Activated T-cell treated with anti-CD3 and anti-CD28 coated beads, Interleukin-2, amount 50 U/mL, for 72 hours (primary cell): ENCODE measurements around the gene TFDP2. TPM values are rescaled to one million over a fixed set of nuclear protein-coding genes. Genes with fewer than 3 reads are reported as not detected.

Source experiments
- ATAC-seq, 2 donors: fragments of 150-1000 bp; cut with Tn5 transposase; replicated peaks in 1 of 2; 2 replicates each; pipeline ENCODE4 v1.10.0; 2021; ENCODE audit warnings: moderate library complexity in 2 of 2, mild to moderate bottlenecking in 1 of 2
- DNase-seq, 2 donors: peaks; one replicate each; pipeline ENCODE4 v3.0.0; 2021 to 2022; ENCODE audit warnings: mixed read lengths in 1 of 2
- H3K27ac Mint-ChIP-seq: one replicate; pipeline ENCODE4 v1.8.0; 2022; ENCODE audit warnings: mild to moderate bottlenecking, moderate library complexity, mixed read lengths
- H3K27me3 Mint-ChIP-seq: one replicate; pipeline ENCODE4 v1.8.0; 2022; ENCODE audit warnings: low read depth, mixed read lengths
- H3K36me3 Mint-ChIP-seq, 2 donors: one replicate each; pipeline ENCODE4 v1.8.0; 2022; ENCODE audit warnings: mixed read lengths in 2 of 2, mild to moderate bottlenecking in 1 of 2; ENCODE audit not compliant: insufficient read depth in 2 of 2
- H3K4me1 Mint-ChIP-seq: one replicate; pipeline ENCODE4 v1.8.0; 2022; ENCODE audit warnings: low read depth, mixed read lengths
- H3K4me3 Mint-ChIP-seq, 2 donors: one replicate each; pipeline ENCODE4 v1.8.0; 2022; ENCODE audit warnings: mild to moderate bottlenecking in 2 of 2, mixed read lengths in 2 of 2, moderate library complexity in 2 of 2
- H3K9me3 Mint-ChIP-seq, 2 donors: one replicate each; pipeline ENCODE4 v1.8.0; 2022; ENCODE audit warnings: mixed read lengths in 2 of 2
- total RNA-seq, 2 donors: library from RNA; stranded (reverse); gene quantifications; one replicate each; pipeline ENCODE4 v1.2.3, GENCODE V29; 2022

TFDP2 gene
- total RNA-seq, 2 donors from 2014 or later: 52.6 to 55.8 TPM

- Mint-ChIP-seq H3K27me3 (no peaks in the 10 kb centered on the region), H3K4me3 (no peak overlapping the region), H3K4me1 (peaks cover 13% of the 10 kb centered on the region), H3K27ac (no peak overlapping the region), H3K9me3 (no peaks in the 10 kb centered on the region), H3K36me3 (peaks cover 0 to 2% of the 10 kb centered on the region in 2 donors)
- ATAC-seq (no peak), DNase-seq (no peak)
Measured at GRCh38 chr3:141952611-141953010, 196.7 kb downstream of the TFDP2 start.

GRCh38 chr3:141950572-141951493 is 198.5 kb downstream of the TFDP2 start:
- Mint-ChIP-seq H3K27ac (no peak overlapping the region), H3K36me3 (peaks cover 0 to 2% of the 10 kb centered on the region in 2 donors), H3K4me3 (no peak overlapping the region), H3K9me3 (no peaks in the 10 kb centered on the region), H3K4me1 (peaks cover 13% of the 10 kb centered on the region), H3K27me3 (no peaks in the 10 kb centered on the region)
- no peak for DNase-seq
- ATAC-seq: no peak

- no peaks in the 10 kb centered on the region for H3K9me3 Mint-ChIP-seq
- no peak overlapping the region for H3K27ac Mint-ChIP-seq
- DNase-seq (no peak), ATAC-seq (peak; percentile 62 to 77)
- H3K27me3 Mint-ChIP-seq: no peaks in the 10 kb centered on the region
- H3K4me3 Mint-ChIP-seq: no peak overlapping the region
- H3K4me1 Mint-ChIP-seq: peaks cover 8% of the 10 kb centered on the region
- H3K36me3 Mint-ChIP-seq: peaks cover 0 to 2% of the 10 kb centered on the region in 2 donors
Measured at GRCh38 chr3:141949972-141950371, 199.4 kb downstream of the TFDP2 start.

GRCh38 chr3:141949399-141949798 is 199.9 kb downstream of the TFDP2 start:
- ATAC-seq (no peak), DNase-seq (no peak)
- H3K36me3 Mint-ChIP-seq: peaks cover 0 to 2% of the 10 kb centered on the region in 2 donors
- H3K4me1 Mint-ChIP-seq: peaks cover 6% of the 10 kb centered on the region
- H3K4me3 Mint-ChIP-seq: no peak overlapping the region
- no peak overlapping the region for H3K27ac Mint-ChIP-seq
- H3K9me3 Mint-ChIP-seq: no peaks in the 10 kb centered on the region
- H3K27me3 Mint-ChIP-seq: no peaks in the 10 kb centered on the region

GRCh38 chr3:141945726-141946485 is 203.4 kb downstream of the TFDP2 start:
- H3K36me3 Mint-ChIP-seq: no peaks in the 10 kb centered on the region
- no peak overlapping the region for H3K27ac Mint-ChIP-seq
- no peak for ATAC-seq
- no peak for DNase-seq
- H3K4me3 Mint-ChIP-seq: no peak overlapping the region
- no peaks in the 10 kb centered on the region for H3K9me3 Mint-ChIP-seq
- peaks cover 12% of the 10 kb centered on the region for H3K4me1 Mint-ChIP-seq
- H3K27me3 Mint-ChIP-seq: no peaks in the 10 kb centered on the region

GRCh38 chr3:141942006-141942405 is 207.3 kb downstream of the TFDP2 start:
- Mint-ChIP-seq H3K9me3 (no peaks in the 10 kb centered on the region), H3K27ac (no peak overlapping the region), H3K36me3 (no peaks in the 10 kb centered on the region), H3K27me3 (no peaks in the 10 kb centered on the region), H3K4me1 (peaks cover 25% of the 10 kb centered on the region), H3K4me3 (no peak overlapping the region)
- DNase-seq: no peak
- no peak for ATAC-seq

- H3K27ac Mint-ChIP-seq: peak overlapping the region; percentile 27
- no peaks in the 10 kb centered on the region for H3K9me3 Mint-ChIP-seq
- no peak for DNase-seq
- H3K27me3 Mint-ChIP-seq: no peaks in the 10 kb centered on the region
- no peaks in the 10 kb centered on the region for H3K36me3 Mint-ChIP-seq
- no peak for ATAC-seq
- no peak overlapping the region for H3K4me3 Mint-ChIP-seq
- peaks cover 25% of the 10 kb centered on the region for H3K4me1 Mint-ChIP-seq
Measured at GRCh38 chr3:141941093-141941492, 208.3 kb downstream of the TFDP2 start.

- H3K27me3 Mint-ChIP-seq: no peaks in the 10 kb centered on the region
- DNase-seq (peak; percentile 46 to 56), ATAC-seq (peak; percentile 89)
- no peaks in the 10 kb centered on the region for H3K36me3 Mint-ChIP-seq
- no peaks in the 10 kb centered on the region for H3K9me3 Mint-ChIP-seq
- H3K27ac Mint-ChIP-seq: no peak overlapping the region
- H3K4me1 Mint-ChIP-seq: peaks cover 25% of the 10 kb centered on the region
- H3K4me3 Mint-ChIP-seq: peak overlapping the region; percentile 54 to 59
Measured at GRCh38 chr3:141940194-141940776, 209.1 kb downstream of the TFDP2 start.

GRCh38 chr3:141939759-141940158 is 209.6 kb downstream of the TFDP2 start:
- ATAC-seq (no peak), DNase-seq (no peak)
- Mint-ChIP-seq H3K4me1 (peaks cover 25% of the 10 kb centered on the region), H3K27ac (no peak overlapping the region), H3K4me3 (peak overlapping the region in 1 of 2 donors; percentile 27), H3K27me3 (no peaks in the 10 kb centered on the region), H3K36me3 (no peaks in the 10 kb centered on the region), H3K9me3 (no peaks in the 10 kb centered on the region)

GRCh38 chr3:141938011-141938500 is 211.3 kb downstream of the TFDP2 start:
- no peaks in the 10 kb centered on the region for H3K27me3 Mint-ChIP-seq
- ATAC-seq (no peak), DNase-seq (no peak)
- no peaks in the 10 kb centered on the region for H3K36me3 Mint-ChIP-seq
- H3K4me1 Mint-ChIP-seq: peaks cover 25% of the 10 kb centered on the region
- no peak overlapping the region for H3K4me3 Mint-ChIP-seq
- H3K9me3 Mint-ChIP-seq: no peaks in the 10 kb centered on the region
- H3K27ac Mint-ChIP-seq: no peak overlapping the region

GRCh38 chr3:141934354-141934753 is 215.0 kb downstream of the TFDP2 start:
- DNase-seq: no peak
- H3K36me3 Mint-ChIP-seq: no peaks in the 10 kb centered on the region
- no peaks in the 10 kb centered on the region for H3K9me3 Mint-ChIP-seq
- peaks cover 8% of the 10 kb centered on the region for H3K4me1 Mint-ChIP-seq
- no peaks in the 10 kb centered on the region for H3K27me3 Mint-ChIP-seq
- no peak for ATAC-seq
- no peak overlapping the region for H3K27ac Mint-ChIP-seq
- H3K4me3 Mint-ChIP-seq: no peak overlapping the region

- peak; percentile 35 to 41 for ATAC-seq
- no peak overlapping the region for H3K27ac Mint-ChIP-seq
- H3K36me3 Mint-ChIP-seq: peaks cover 0 to under 1% of the 10 kb centered on the region in 2 donors
- no peak overlapping the region for H3K4me3 Mint-ChIP-seq
- DNase-seq: no peak
- no peaks in the 10 kb centered on the region for H3K9me3 Mint-ChIP-seq
- H3K4me1 Mint-ChIP-seq: peaks cover 11% of the 10 kb centered on the region
- H3K27me3 Mint-ChIP-seq: no peaks in the 10 kb centered on the region
Measured at GRCh38 chr3:141933421-141934300, 215.7 kb downstream of the TFDP2 start.
